Stimulated activated CD4-positive, alpha-beta T cell treated with anti-CD3 and anti-CD28 coated beads, Interleukin-15, amount 100 ng/mL, for 24 hours (primary cell): ENCODE measurements around the gene NFYC.
"Not testable (repeated sequence)": the region's sequence is repeated elsewhere in the genome, so short reads cannot be mapped to it uniquely, and the experiment has no call there.

ENCODE experiments used
- DNase-seq: peaks from one replicate; pipeline ENCODE4 v3.0.0-alpha.2; 2020

The NFYC gene

GRCh38 chr1:40708750-40709099 lies 17.2 kb downstream of the NFYC start:
- DNase-seq = no peak

GRCh38 chr1:40709100-40709801 lies 17.7 kb downstream of the NFYC start:
- DNase-seq = peak; percentile 68

- no peak for DNase-seq
These were observed 18.3 kb downstream of the NFYC start for GRCh38 chr1:40709802-40710278.

- DNase-seq = no peak
These were observed 19.2 kb downstream of the NFYC start for GRCh38 chr1:40710581-40711315.

DNA sequence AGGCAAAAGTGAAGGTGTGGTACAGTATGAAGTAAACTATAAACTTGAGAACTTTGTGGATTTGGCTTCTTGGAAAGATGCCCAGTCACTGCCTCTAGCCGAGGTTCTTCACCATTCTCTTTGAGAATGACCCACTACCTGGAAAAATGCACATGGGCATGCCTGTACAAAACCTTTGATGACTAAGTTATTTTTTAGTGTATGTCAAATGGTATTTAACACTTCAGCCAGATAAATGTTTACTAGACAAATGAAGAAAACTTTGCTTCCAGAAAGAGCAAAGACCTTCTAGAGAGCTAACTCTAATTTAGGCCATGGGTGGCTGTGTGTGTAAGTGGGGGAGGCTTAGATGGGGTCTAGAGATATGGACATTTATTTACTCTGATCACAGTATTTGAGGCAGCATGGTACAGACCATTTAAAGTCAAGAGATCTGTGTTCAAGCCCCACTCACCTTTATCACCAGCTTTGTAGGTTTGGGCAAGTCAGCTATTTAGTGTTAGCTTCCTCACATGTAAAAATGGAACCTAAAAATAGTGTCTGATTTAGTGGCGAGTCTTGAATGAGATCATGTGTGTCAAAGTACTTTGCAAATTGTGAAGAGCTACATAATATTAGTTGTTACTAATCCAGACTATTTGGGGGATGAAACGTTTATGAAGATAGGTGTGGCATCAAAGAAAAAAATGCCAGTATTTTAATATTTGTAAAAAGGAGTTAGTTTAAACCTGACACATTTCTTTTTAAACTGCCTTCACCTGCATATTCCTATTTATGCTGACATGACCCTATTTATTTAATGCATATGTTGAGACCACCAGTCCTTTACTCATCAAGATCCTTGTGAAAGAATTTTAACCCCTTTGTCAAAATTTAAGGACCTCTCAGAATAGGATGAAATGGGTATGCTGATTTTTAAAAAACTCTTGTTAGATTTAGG lies 20.2 kb downstream of the NFYC start:
- no peak for DNase-seq

DNA sequence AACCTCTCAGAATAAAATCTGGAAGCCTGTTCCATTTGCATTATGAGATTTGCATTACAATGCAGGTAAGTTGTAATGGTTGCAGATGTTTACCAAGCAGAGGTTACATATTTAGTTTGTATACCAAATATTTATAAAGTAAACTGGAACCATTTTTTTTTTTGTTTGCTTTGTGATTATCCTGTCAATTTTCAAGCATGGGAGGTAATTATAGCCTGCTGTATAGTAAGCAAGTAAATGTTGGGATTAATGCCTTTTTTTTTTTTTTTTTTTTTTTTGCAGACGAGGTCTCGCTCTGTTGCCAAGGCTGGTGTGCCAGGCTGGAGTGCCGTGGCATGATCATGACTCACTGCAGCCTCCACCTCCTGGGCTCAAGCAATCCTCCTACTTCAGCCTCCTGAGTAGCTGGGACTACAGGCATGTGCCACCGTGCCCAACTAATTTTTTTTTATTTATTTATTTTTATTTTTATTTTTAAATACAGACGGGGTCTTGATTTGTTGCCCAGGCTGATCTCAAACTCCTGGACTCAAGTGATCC lies 21.0 kb downstream of the NFYC start:
- no peak for DNase-seq

DNA sequence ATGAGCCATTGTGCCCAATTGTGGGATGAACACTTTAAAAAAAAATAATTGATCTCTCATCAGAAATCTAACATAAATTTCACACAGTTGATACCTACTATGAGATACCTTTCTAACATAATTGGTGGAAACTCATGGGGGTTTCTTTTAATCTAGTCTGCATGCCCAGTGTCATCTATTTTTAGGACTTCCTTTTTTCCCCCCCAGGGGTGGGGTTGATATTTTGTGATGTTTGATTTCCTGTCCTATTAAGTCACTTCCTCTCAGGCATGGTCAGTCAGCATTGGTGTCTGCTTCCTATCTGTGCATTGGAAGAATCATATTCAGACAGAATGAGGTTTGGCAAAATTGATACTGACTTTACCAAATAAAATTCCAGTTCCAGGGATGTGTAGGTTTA lies 21.5 kb downstream of the NFYC start:
- no peak for DNase-seq

DNA sequence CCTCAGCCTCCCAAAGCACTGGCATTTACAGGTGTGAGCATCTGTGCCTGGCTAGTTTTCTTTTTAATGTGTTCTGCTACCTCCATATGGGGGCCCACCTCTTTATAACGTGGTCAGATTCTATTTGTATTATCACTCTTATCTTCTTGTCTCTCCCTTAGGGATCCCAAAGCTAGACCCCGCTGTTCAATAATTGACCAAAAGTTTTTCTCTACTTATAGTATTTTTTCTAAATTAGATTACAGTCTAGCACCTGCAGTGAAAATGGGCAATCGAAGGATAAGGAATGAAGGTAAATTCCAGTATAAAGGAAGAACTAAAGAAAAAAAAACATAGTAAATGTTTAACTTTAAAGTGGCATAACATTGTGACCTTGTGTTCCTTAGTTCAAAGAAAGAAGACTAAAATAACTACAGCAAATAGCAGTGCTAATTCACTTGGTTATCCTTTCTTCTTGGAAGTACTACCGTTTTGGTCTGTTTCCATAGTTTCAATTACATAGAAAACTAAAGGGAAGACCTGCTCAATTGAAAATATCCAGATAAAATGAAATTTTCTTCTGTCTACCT lies 24.1 kb downstream of the NFYC start:
- no peak for DNase-seq

GRCh38 chr1:40717065-40717464 lies 25.6 kb downstream of the NFYC start:
- DNase-seq = no peak

GRCh38 chr1:40717955-40718354 lies 26.5 kb downstream of the NFYC start:
- DNase-seq = no peak

GRCh38 chr1:40720493-40720892 lies 29.0 kb downstream of the NFYC start:
- DNase-seq = no peak

GRCh38 chr1:40722622-40723021 lies 31.1 kb downstream of the NFYC start:
- DNase-seq = no peak

DNA sequence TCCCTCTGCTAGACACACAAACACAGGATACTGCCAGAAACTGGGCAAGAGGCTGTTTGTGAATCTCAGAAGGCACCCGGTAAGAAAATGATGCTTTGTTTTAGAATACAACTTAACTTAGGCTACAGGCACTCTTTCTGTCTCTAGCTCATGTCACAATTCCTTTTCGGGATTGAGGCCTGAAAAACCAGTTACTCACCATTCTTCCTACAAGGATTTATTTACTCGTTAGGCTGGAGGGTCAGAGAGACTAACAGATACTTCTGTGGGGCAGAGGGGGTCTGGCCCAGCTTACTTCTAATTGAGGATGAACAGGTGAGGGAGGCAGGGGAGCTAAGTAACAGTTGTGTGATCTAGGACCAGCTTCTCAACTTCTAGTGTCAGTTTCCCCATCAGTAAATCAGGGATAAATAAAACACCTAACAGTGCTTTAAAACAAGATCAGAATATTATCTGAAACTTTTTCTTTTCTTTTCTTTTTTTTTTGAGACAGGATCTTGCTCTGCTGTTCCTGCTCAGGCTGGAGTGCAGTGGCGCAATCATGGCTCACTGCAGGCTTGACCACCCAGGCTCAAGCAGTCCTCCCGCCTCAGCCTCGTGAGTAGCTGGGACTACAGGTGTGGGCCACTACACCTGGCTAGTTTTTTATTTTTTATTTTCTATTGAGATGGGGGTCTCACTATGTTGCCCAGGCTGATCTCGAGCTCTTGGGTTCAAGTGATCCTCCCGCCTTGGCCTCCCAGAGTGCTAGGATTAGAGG lies 31.9 kb downstream of the NFYC start:
- DNase-seq = no peak

GRCh38 chr1:40727662-40728061 lies 36.2 kb downstream of the NFYC start:
- DNase-seq = peak; percentile 16

DNA sequence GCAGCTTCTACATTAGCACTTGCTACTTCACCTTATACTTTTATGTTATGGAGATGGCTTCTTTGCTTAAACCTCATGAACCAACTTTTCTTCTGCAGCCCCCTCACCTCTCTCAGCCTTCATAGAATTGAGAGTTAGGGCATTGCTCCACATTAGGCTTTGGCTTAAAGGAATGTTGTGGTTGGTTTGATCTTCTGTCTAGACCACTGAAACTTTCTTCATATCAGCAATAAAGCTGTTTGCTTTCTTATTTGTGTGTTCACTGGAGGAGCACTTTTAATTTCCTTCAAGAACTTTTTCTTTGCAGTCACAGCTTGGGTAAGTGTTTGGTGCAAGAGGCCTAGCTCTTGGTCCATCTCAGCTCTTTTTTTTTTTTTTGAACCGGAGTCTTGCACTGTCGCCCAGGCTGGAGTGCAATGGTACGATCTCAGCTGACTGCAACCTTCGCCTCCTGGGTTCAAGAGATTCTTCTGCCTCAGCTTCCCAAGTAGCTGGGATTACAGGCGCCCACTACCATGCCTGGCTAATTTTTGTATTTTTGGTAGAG lies 37.9 kb downstream of the NFYC start:
- DNase-seq = not testable (repeated sequence)

- DNase-seq = no peak
These were observed 41.3 kb downstream of the NFYC start for GRCh38 chr1:40732756-40733301.

GRCh38 chr1:40734882-40735628 lies 43.6 kb downstream of the NFYC start:
- DNase-seq = no peak

GRCh38 chr1:40736085-40736531 lies 44.6 kb downstream of the NFYC start:
- no peak for DNase-seq

- DNase-seq = no peak
These were observed 47.3 kb downstream of the NFYC start for GRCh38 chr1:40738831-40739230.

DNA sequence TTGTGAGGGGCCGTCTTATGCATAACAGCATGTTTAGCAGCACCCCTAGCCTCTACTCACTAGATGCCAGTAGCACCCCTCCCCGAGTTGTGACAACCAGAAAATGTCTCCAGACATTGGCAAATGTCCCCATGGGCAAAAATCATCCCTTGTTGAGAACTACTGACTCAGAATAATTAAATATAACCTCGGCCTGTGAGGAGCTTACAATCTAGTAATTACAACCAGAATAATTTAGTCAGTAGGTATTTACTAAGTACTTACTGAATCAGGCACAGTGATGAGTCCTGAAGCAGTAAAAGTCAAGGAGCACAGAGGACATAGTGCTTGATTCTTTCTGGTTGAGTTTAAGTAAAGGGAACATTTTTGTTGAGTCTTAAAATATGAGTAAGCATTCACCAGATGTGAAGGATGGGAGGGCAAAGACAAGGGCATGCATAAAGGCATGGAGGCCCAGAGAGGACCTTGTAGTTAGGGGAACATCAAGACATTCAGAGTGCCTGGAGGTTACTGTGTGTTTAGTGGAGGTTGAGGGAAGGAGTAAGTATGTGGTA lies 48.0 kb downstream of the NFYC start:
- DNase-seq = no peak
